ENCODE data around the gene TAMALIN.

TAMALIN gene

DNA sequence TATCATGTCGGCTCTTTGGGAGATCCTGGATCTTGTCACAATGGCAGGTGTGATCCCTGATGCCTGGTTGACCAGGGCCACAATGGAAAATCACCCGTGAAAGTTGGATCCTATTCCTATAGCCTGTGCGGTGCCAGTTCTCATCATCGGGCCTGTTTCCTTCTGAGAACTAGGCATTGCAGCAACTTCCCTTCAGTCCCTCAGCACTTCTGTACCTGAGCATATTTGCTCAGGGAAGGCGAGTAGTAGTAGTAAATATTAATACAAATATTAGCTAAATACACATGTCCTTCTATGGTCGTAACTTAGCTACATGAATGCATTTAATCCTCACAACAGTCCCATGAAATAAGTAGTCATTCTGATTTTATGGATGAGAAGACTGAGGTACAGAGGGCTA, 22.1 kb upstream of the TAMALIN start:
- DNase-seq (ENCODE audit: low read depth) = no peak

DNA sequence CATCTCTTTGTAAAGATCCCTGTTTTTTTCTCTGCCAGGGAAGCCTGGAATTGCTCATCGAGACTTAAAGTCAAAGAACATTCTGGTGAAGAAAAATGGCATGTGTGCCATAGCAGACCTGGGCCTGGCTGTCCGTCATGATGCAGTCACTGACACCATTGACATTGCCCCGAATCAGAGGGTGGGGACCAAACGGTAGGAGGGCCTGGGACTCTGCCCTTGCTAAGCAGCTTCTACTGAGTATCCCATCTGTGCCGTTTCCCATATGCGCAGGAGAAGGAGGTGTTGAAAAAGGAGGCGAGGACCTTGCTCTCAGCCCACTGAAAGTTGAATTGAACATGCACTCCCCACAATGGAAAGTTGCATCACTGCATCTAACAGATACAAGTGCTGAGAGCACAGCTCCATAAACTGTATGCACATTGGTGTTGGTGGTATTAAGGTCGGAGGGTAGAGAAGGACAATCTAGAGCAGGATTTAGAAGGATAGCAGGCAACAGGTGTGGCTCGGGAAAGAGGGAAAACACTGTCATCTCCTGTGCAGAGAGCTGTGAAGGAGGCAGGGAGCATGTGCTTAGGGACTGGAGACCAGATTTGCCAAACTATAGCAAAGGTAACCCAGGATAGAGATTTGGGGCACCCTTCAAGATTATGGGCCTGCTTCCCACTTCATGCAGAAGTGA, 21.5 kb upstream of the TAMALIN start:
- no peak for DNase-seq (ENCODE audit: low read depth)

DNA sequence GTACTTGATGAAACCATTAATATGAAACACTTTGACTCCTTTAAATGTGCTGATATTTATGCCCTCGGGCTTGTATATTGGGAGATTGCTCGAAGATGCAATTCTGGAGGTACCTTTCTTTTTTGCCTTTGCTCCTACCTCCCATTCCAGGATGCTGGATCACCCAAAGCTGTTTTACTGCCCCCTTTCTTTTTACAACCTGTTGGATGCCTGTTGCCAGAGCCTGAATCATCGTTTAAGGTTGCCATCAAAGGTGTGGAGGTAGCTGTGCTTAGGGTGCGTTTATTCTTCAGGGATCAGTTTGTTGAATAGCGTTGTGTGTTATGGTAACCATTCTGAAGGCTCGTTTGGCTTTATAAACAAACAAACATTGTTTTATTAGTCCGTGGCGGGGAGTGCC, 19.9 kb upstream of the TAMALIN start:
- no peak for DNase-seq (ENCODE audit: low read depth)

- no peak for DNase-seq (ENCODE audit: low read depth)
Measured at GRCh38 chr12:51992246-51992645, 14.5 kb upstream of the TAMALIN start.

DNA sequence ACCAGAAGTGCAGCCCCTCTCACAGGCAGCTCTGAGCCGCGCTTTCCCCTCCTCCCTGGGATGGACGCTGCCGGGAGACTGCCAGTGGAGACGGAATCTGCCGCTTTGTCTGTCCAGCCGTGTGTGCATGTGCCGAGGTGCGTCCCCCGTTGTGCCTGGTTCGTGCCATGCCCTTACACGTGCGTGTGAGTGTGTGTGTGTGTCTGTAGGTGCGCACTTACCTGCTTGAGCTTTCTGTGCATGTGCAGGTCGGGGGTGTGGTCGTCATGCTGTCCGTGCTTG, 12.3 kb upstream of the TAMALIN start:
- DNase-seq (ENCODE audit: low read depth) = no peak

- DNase-seq (ENCODE audit: low read depth) = no peak
Measured at GRCh38 chr12:51994959-51995358, 11.8 kb upstream of the TAMALIN start.

DNA sequence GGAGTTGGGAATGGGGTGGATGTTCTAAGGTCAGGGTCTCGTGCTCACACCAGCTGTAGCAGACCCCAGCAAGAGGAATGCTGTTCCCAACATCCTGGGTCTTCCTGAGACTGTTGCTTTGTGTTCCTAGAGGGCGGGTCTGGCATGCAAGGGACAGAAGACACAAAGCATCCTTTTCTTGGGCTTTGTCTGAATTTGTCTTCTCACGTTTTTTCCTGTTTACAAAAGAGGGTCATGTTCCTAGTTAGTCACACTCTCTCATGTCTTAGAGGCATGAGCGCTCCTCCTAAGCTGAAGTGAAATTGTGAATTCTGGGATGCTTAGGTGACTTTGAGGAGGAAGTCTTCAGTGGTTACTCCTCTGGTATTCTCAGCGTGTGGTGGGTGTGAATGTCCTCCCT, 9.6 kb upstream of the TAMALIN start:
- no peak for DNase-seq (ENCODE audit: low read depth)

GRCh38 chr12:52003016-52003550, 3.7 kb upstream of the TAMALIN start:
- DNase-seq (ENCODE audit: low read depth) = no peak

DNA sequence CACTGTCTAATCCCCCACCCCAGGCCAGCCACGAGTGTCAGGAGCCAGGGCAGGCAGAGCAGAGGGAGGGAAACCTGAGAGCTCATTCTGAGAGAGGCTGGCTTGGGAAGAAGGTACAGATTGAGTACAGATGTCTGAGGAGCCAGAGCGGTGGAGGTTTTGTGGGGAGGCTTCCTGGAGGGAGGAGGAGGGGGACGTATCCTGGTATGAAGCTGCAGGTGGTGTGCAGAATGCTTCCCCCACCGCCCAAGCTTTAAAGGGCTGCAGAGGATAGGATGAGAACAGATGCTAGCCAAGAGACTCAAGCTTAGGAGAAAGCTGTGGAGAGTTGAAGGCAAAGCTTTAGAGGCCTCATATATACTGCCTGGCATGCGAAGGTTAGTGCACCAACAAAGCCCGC, 3.2 kb upstream of the TAMALIN start:
- no peak for DNase-seq (ENCODE audit: low read depth)

- peak; percentile 22 for DNase-seq (ENCODE audit: low read depth)
Measured at GRCh38 chr12:52004042-52004648, 2.6 kb upstream of the TAMALIN start.

GRCh38 chr12:52005218-52005902, 1.4 kb upstream of the TAMALIN start:
- DNase-seq (ENCODE audit: low read depth) = no peak

- DNase-seq (ENCODE audit: low read depth) = no peak
Measured at GRCh38 chr12:52005903-52006703, 643 bp upstream of the TAMALIN start.

- DNase-seq (ENCODE audit: low read depth) = no peak
Measured at GRCh38 chr12:52007158-52007921, 594 bp downstream of the TAMALIN start.

- no peak for DNase-seq (ENCODE audit: low read depth)
Measured at GRCh38 chr12:52007982-52008510, 1.3 kb downstream of the TAMALIN start.

- DNase-seq (ENCODE audit: low read depth) = no peak
Measured at GRCh38 chr12:52009081-52009751, 2.5 kb downstream of the TAMALIN start.

DNA sequence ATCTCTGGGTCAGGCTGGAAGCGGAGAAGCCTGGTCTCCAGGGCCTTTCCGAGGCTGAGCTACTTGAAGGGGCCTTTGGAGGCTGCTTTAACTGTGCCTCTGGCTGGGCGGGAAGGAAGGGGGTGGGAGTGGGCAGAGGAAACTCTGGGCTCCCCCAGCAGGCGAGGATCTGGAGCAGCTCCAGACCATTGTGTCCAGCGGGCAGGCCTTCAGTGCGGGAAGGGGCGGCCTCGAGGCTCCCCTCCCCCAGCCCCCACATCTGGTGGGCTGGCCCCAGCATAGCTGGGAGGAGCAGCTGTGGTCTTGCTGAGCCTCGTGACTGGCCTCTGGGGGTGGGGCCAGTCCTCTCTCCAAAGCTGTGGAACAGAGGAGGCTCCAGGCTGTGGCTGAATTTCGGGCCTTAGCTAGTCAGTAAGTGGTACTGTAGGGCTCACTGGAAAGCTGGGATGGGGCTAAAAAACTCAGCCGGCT, 3.4 kb downstream of the TAMALIN start:
- peak; percentile 89 for DNase-seq (ENCODE audit: low read depth)

DNA sequence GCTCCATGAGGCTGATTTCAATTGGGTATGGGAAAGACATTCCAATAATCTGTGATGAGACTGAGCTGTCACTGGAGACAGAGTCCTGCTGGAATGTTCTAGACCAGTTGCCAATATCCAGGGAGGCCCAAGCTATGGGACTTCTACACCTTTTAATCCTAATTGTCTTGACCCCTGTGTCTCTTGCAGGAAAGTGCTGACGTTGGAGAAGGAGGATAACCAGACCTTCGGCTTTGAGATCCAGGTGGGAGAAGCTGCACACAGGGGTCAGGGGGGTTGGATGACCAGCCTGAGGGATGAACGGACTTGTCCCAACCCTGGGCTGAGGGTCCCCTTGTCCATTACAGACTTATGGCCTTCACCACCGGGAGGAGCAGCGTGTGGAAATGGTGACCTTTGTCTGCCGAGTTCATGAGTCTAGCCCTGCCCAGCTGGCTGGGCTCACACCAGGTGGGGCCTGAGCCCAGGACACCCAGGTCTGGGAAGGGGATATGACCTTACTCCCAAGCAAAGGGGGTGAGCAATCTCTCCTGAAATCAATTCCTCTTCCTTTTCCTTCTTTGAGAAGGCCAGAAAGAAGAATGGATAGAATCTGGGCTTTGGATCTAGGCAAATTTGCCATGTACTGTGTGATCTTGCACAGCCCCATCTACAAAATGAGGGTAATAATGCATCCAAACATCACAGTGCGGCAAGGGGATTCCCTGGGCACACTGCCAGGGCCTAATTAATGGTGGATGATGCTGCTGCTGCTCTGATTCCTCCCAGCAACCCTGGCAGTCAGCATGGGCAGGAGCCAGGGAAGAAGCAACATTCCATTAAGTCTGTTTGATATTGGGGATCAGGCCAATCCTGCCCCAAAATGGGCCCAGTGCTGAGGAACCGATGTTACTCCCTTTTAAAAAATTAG, 4.2 kb downstream of the TAMALIN start:
- DNase-seq (ENCODE audit: low read depth) = no peak

GRCh38 chr12:52011602-52012214, 5.0 kb downstream of the TAMALIN start:
- no peak for DNase-seq (ENCODE audit: low read depth)

DNA sequence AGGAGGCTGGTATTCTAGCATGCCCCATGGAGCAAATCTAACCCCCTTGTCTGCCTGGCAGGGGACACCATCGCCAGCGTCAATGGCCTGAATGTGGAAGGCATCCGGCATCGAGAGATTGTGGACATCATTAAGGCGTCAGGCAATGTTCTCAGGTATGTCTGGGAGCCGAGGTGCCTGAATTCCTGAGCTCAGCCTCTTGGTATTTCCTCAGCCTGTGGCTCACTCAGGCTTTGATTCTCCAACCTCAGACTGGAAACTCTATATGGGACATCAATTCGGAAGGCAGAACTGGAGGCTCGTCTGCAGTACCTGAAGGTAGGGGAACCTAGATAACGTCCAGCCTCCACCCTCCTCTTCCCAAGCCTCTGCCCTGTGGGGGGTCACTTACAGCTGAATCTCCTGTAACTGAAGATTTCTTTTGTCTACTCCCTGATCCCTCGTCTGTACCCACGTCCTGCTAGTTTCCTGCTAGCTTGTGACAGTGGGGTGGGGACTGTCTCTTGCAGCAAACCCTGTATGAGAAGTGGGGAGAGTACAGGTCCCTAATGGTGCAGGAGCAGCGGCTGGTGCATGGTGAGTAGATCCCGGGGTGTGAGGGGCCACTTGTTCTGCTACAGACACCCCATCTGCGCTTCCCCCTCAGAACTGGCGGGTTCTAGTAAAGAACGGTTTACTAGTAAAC, 7.0 kb downstream of the TAMALIN start:
- DNase-seq (ENCODE audit: low read depth) = no peak
